HG03354 (cell line): ENCODE measurements around the gene NRXN3.

ENCODE experiments used
- ATAC-seq: cut with Tn5 transposase; IDR thresholded peaks from one replicate; pipeline ENCODE4 v1.9.1; 2021; ENCODE audit warnings: mild to moderate bottlenecking; ENCODE audit not compliant: unreplicated experiment, poor library complexity, severe bottlenecking

Gene NRXN3

GRCh38 chr14:78605897-78606500 is 435.8 kb downstream of the NRXN3 start:
- ATAC-seq: no peak

- ATAC-seq: no peak
These were observed 439.0 kb downstream of the NRXN3 start for GRCh38 chr14:78608998-78609787.

GRCh38 chr14:78610994-78611393 is 440.8 kb downstream of the NRXN3 start:
- ATAC-seq: no peak

- ATAC-seq: no peak
These were observed 441.8 kb downstream of the NRXN3 start for GRCh38 chr14:78611796-78612571.

- ATAC-seq: no peak
These were observed 442.5 kb downstream of the NRXN3 start for GRCh38 chr14:78612666-78613065.

- ATAC-seq: no peak
These were observed 444.4 kb downstream of the NRXN3 start for GRCh38 chr14:78614593-78614992.

GRCh38 chr14:78617735-78618134 is 447.6 kb downstream of the NRXN3 start:
- no peak for ATAC-seq

GRCh38 chr14:78618368-78618767 is 448.2 kb downstream of the NRXN3 start:
- ATAC-seq: no peak

GRCh38 chr14:78627114-78627513 is 456.9 kb downstream of the NRXN3 start:
- no peak for ATAC-seq

GRCh38 chr14:78631551-78631950 is 461.4 kb downstream of the NRXN3 start:
- ATAC-seq: no peak

- ATAC-seq: no peak
These were observed 463.6 kb downstream of the NRXN3 start for GRCh38 chr14:78633752-78634151.

- no peak for ATAC-seq
These were observed 467.3 kb downstream of the NRXN3 start for GRCh38 chr14:78637489-78637888.

- no peak for ATAC-seq
These were observed 467.8 kb downstream of the NRXN3 start for GRCh38 chr14:78637908-78638475.

GRCh38 chr14:78638926-78639325 is 468.8 kb downstream of the NRXN3 start:
- no peak for ATAC-seq

- no peak for ATAC-seq
These were observed 474.8 kb downstream of the NRXN3 start for GRCh38 chr14:78644824-78645559.

GRCh38 chr14:78652727-78653126 is 482.6 kb downstream of the NRXN3 start:
- no peak for ATAC-seq

- no peak for ATAC-seq
These were observed 483.0 kb downstream of the NRXN3 start for GRCh38 chr14:78653173-78653572.

GRCh38 chr14:78657451-78657850 is 487.3 kb downstream of the NRXN3 start:
- no peak for ATAC-seq

- ATAC-seq: no peak
These were observed 494.7 kb downstream of the NRXN3 start for GRCh38 chr14:78664841-78665240.
